KBM-7 (cell line): ENCODE measurements around the gene PKIG.
"Not testable (repeated sequence)": the region's sequence is repeated elsewhere in the genome, so short reads cannot be mapped to it uniquely, and the experiment has no call there.

Experiments
- DNase-seq: peaks from one replicate; pipeline ENCODE4 v3.0.0-alpha.2; 2015
- in situ Hi-C: fragments of 300-500 bp; cut with MboI; formaldehyde crosslinking; loops from 2 replicates; pipeline ENCODE4 v1.14.3; 2020; ENCODE audit warnings: low sequenced_read_pairs, low pct_unique_long_range_greater_than_20kb, mixed read lengths

Gene PKIG

DNA sequence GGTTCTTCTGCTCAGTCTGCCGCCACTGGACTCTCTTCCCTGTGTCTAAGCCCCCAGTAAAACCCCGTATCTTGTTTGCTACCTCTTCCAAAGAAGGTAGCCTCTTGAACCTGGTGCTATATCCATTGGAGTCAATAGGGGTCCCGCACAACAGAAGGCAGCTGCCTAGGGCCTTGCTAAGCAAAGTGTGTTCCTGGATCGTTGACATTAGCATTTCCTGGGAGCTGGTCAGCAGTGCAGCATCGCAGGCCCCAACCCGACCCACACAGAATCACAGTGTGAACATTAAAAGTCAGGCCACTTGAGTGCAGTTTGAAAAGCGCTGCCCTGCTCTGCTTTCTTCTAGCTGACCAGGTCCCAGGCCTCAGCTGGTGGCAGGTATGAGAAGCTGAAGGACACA is 66.2 kb downstream of the PKIG start:
- in situ Hi-C loops, result no loop called here
- no peak for DNase-seq

GRCh38 chr20:44649126-44649525 is 66.7 kb downstream of the PKIG start:
- no peak for DNase-seq
- in situ Hi-C loops, result no loop called here

GRCh38 chr20:44649976-44650375 is 67.6 kb downstream of the PKIG start:
- in situ Hi-C loops, result no loop called here
- DNase-seq, result no peak

GRCh38 chr20:44650771-44651433 is 68.5 kb downstream of the PKIG start:
- DNase-seq, result peak; percentile 38
- in situ Hi-C loops, result no loop called here

DNA sequence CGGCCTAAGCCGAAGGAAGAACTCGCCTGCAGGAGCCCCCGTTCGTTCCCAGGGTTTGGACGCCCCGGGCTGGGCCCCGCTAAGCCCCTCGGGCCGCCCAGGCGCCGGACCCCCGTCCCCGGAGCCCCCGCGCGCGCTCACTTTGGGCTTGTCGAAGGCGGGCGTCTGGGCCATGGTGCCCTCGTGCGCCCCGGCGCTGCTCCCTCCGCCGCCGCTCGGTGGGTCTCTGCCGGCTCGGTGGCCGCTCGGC is 69.0 kb downstream of the PKIG start:
- DNase-seq, result no peak
- in situ Hi-C loops, result no loop called here

GRCh38 chr20:44651684-44652423 is 69.5 kb downstream of the PKIG start, which contains the start of gene ADA:
TSS of gene ADA (minus strand) at chr20:44651699. CDS start at chr20:44651607, 92 bp downstream.
- in situ Hi-C loops, result no loop called here
- peak; percentile 62 for DNase-seq

DNA sequence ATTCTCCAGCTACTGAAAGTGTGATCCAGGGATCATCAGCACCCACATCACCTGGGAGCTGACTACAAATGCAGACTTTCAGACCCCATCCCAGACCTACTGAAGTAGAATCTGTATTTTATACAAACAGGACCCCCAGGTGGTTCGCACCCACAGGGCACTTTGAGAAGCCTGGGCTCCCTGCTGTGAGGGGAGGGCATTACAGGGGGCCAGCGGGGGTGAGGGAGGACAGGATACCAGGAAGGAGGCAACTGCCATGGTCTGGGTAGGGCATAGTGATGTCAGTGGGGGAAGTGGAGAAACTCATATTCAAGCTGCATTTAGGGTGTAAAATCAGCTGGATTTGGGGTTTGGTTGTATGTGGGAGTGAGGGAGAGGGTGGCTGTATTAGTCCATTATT is 71.2 kb downstream of the PKIG start:
- in situ Hi-C loops, result no loop called here
- DNase-seq, result no peak

GRCh38 chr20:44654210-44654609 is 71.8 kb downstream of the PKIG start:
- DNase-seq, in situ Hi-C loops: not testable (repeated sequence)

GRCh38 chr20:44656448-44656847 is 74.1 kb downstream of the PKIG start:
- in situ Hi-C loops, result no loop called here
- DNase-seq, result no peak

DNA sequence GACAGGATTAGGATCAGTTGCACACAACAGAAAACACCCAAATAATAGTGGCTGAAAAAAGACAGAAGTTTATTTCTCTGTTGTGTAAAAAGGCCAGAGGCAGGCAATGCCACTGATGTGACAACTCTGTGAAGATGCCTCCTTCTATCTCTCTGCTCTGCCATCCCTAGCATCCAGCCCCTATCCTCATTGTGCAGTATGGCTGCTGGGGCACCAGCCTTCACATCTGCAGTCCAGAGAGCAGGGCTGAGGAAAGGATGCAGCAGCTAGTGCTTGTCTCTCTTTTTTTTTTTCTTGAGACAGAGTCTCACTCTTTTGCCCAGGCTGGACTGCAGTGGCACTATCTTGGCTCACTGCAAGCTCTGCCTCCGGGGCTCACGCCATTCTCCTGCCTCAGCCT is 75.5 kb downstream of the PKIG start:
- in situ Hi-C loops, result no loop called here
- no peak for DNase-seq

GRCh38 chr20:44658810-44659209 is 76.4 kb downstream of the PKIG start:
- in situ Hi-C loops, result no loop called here
- DNase-seq, result no peak

DNA sequence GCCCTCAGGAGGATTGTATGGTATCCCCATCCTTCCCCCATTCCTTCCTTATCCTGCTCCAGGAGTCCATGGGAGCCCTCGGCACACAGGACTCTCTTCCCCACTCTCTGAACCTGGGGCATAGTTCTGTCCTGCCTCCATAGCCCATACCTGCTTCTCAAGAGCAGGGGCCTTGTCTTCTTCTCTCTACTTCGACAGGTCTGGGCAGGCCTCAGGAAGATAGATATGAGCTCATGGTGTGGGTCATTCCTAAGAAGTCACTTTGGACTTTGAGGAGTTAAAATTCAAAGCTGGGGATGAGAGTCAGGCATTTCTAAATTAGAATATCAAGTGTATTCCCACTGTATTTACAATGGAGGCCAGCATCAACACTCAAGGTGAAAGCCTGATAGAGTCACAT is 77.6 kb downstream of the PKIG start:
- DNase-seq, result no peak
- in situ Hi-C loops, result no loop called here

DNA sequence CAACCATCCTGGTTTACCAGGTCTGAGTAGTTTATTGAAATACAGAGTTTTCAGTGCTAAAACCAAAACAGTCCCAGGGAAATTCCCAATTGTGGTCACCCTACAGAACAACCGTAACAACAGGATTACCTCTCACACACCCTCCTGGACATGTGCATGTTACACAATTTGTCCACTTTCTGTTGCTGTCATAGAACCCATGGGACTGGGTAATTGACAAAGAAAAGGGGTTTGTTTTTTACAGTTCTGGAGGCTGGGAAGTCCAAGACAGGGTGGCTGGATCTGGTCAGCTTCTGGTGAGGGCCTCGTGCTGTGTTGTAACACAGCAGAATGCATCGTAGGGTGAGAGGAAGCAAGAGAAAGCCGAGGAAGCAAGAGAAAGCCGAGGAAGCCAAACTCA is 78.2 kb downstream of the PKIG start:
- DNase-seq, result no peak
- in situ Hi-C loops, result no loop called here

- in situ Hi-C loops, result no loop called here
- DNase-seq, result no peak
Measured at GRCh38 chr20:44662261-44662660, 79.9 kb downstream of the PKIG start.

DNA sequence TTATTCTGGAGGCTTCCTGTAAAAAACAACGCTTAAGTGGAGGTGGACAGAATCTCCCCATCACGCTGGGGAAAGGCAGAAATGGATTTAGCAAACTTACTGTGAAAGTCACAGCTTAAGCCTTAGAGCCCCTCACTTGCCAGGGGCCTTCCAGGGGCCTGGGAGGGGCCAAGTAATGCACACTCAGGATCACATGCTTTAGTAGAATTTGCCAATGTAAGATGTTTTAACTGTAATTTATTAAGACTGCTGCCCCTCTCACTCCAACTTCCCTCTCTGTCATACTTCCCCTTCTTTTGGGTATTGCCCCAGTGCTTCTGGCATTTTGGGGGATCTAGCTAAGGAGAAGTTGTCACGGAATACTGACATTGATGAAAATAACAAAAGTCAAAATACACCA is 81.8 kb downstream of the PKIG start:
- peak; percentile 66 for DNase-seq
- in situ Hi-C loops, result no loop called here

DNA sequence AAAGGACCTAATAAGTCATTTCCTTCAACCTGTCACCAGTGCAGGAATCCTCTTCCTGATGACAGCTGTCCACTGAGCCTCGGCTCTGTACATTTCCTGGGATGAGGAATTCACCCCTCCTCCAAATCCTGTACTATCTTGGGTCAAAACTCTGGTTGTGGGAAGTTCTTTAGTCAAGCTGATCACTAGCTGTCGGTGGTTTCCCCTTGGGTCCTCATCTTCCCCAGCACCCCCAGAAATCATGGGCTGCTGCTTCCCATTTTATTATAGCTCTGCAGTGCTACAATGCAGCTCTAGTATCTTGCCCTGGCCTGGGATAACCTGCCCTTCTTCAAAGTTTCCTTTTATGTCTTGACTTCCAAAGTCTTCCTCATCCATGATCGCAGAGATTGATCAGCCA is 83.7 kb downstream of the PKIG start:
- DNase-seq, result no peak
- in situ Hi-C loops, result no loop called here
